ENCODE measurements around the gene CPLX4. TPM values are rescaled to one million over a fixed set of nuclear protein-coding genes. Genes with fewer than 3 reads are reported as not detected.
"Not testable (repeated sequence)": the region's sequence is repeated elsewhere in the genome, so short reads cannot be mapped to it uniquely, and the experiment has no call there.

The CPLX4 gene
- total RNA-seq, 1 experiment from 2014 or later: not detected

DNA sequence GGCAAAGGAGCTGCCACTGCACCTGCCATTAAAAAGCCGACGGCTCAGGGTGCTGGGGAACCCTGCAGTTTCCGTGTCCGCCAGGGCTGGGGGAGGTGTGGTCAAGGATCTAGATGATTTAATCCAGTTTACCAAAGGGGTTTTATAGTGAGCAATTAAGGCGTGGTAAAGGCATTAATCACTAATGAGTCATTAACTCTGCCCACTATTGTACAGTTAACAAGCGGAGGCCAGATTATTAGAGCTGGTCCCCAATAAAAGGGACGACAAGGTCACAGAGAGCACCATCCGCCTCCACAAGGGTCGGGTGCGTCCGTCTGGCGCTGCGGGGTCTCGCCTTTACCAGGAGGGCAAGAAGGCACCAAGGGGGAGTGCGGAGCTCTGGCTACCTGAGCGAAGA is 54.8 kb downstream of the CPLX4 start:
- DNase-seq (ENCODE audit: low read depth, low spot score): no peak
- no peak for ATAC-seq
- BruUV-seq (replicated peaks): no TSS peak
- H3K36me3 ChIP-seq (ENCODE audit: control insufficient read depth, insufficient read depth, low read length): no peaks in the 10 kb centered on the region
- intact Hi-C loops (cut with micrococcal nuclease; ENCODE audit: unreplicated experiment): no loop called here
- in situ Hi-C loops (cut with HindIII; ENCODE audit: low pct_unique_long_range_greater_than_20kb, low sequenced_read_pairs): no loop called here
- no peaks in the 10 kb centered on the region for H3K9me3 ChIP-seq (ENCODE audit: control insufficient read depth, insufficient read depth, low read depth, low read length)
- H3K27me3 ChIP-seq (ENCODE audit: control insufficient read depth, insufficient read depth, low read length): peaks cover 8% of the 10 kb centered on the region; the same call in 1 of the 2 replicates
- TF ChIP-seq, protein P1, sequence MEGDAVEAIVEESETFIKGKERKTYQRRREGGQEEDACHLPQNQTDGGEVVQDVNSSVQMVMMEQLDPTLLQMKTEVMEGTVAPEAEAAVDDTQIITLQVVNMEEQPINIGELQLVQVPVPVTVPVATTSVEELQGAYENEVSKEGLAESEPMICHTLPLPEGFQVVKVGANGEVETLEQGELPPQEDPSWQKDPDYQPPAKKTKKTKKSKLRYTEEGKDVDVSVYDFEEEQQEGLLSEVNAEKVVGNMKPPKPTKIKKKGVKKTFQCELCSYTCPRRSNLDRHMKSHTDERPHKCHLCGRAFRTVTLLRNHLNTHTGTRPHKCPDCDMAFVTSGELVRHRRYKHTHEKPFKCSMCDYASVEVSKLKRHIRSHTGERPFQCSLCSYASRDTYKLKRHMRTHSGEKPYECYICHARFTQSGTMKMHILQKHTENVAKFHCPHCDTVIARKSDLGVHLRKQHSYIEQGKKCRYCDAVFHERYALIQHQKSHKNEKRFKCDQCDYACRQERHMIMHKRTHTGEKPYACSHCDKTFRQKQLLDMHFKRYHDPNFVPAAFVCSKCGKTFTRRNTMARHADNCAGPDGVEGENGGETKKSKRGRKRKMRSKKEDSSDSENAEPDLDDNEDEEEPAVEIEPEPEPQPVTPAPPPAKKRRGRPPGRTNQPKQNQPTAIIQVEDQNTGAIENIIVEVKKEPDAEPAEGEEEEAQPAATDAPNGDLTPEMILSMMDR (IDR thresholded peaks at IDR 0.05): no peak
- no peak for TF ChIP-seq POLR2AphosphoS5 (IDR thresholded peaks at IDR 0.05; ENCODE audit: low read depth, low read length)
- TF ChIP-seq, protein P2, sequence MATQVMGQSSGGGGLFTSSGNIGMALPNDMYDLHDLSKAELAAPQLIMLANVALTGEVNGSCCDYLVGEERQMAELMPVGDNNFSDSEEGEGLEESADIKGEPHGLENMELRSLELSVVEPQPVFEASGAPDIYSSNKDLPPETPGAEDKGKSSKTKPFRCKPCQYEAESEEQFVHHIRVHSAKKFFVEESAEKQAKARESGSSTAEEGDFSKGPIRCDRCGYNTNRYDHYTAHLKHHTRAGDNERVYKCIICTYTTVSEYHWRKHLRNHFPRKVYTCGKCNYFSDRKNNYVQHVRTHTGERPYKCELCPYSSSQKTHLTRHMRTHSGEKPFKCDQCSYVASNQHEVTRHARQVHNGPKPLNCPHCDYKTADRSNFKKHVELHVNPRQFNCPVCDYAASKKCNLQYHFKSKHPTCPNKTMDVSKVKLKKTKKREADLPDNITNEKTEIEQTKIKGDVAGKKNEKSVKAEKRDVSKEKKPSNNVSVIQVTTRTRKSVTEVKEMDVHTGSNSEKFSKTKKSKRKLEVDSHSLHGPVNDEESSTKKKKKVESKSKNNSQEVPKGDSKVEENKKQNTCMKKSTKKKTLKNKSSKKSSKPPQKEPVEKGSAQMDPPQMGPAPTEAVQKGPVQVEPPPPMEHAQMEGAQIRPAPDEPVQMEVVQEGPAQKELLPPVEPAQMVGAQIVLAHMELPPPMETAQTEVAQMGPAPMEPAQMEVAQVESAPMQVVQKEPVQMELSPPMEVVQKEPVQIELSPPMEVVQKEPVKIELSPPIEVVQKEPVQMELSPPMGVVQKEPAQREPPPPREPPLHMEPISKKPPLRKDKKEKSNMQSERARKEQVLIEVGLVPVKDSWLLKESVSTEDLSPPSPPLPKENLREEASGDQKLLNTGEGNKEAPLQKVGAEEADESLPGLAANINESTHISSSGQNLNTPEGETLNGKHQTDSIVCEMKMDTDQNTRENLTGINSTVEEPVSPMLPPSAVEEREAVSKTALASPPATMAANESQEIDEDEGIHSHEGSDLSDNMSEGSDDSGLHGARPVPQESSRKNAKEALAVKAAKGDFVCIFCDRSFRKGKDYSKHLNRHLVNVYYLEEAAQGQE (IDR thresholded peaks at IDR 0.05; ENCODE audit: insufficient read depth in 1 of 2, low read depth in 2 of 2, low read length in 1 of 2): no peak
- no peak for TF ChIP-seq SIN3A (IDR thresholded peaks at IDR 0.05; ENCODE audit: borderline replicate concordance, insufficient read depth, low read depth, low read length)
- no peak for TF ChIP-seq TCF7L2 (IDR thresholded peaks at IDR 0.05; ENCODE audit: low read depth, low read length)
- ChIA-PET CTCF (no interaction called here), POLR2A (no interaction called here)
- H3K4me3 ChIP-seq (ENCODE audit: low read depth in 2 of 2, low read length in 2 of 2): no peak overlapping the region
- H3K27ac ChIP-seq (ENCODE audit: low read length): no peak overlapping the region
- H3K4me1 ChIP-seq (ENCODE audit: control insufficient read depth, insufficient read depth, low read length): no peaks in the 10 kb centered on the region

DNA sequence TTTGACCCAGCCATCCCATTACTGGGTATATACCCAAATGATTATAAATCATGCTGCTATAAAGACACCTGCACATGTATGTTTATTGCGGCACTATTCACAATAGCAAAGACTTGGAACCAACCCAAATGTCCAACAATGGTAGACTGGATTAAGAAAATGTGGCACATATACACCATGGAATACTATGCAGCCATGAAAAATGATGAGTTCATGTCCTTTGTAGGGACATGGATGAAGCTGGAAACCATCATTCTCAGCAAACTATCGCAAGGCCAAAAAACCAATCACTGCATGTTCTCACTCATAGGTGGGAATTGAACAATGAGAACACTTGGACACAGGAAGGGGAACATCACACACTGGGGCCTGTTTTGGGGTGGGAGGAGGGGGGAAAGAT is 56.2 kb downstream of the CPLX4 start:
- in situ Hi-C loops (cut with HindIII; ENCODE audit: low pct_unique_long_range_greater_than_20kb, low sequenced_read_pairs); intact Hi-C loops (cut with micrococcal nuclease; ENCODE audit: unreplicated experiment); H3K4me1 ChIP-seq (ENCODE audit: control insufficient read depth, insufficient read depth, low read length); CTCF ChIA-PET; H3K27ac ChIP-seq (ENCODE audit: low read length); H3K9me3 ChIP-seq (ENCODE audit: control insufficient read depth, insufficient read depth, low read depth, low read length); DNase-seq (ENCODE audit: low read depth, low spot score); H3K36me3 ChIP-seq (ENCODE audit: control insufficient read depth, insufficient read depth, low read length); BruUV-seq (replicated peaks); H3K4me3 ChIP-seq (ENCODE audit: low read depth in 2 of 2, low read length in 2 of 2); ATAC-seq; H3K27me3 ChIP-seq (ENCODE audit: control insufficient read depth, insufficient read depth, low read length): not testable (repeated sequence)
- POLR2A ChIA-PET: interaction anchor here (0.7 kb wide), 1 partner anchor 469 kb away, joined by 4 read pairs; no protein-coding TSS in a partner anchor

DNA sequence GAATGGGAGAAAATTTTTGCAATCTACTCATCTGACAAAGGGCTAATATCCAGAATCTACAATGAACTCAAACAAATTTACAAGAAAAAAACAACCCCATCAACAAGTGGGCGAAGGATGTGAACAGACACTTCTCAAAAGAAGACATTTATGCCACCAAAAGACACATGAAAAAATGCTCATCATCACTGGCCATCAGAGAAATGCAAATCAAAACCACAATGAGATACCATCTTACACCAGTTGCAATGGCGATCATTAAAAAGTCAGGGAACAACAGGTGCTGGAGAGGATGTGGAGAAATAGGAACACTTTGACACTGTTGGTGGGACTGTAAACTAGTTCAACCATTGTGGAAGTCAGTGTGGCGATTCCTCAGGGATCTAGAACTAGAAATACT is 56.6 kb downstream of the CPLX4 start:
- H3K4me1 ChIP-seq (ENCODE audit: control insufficient read depth, insufficient read depth, low read length); H3K9me3 ChIP-seq (ENCODE audit: control insufficient read depth, insufficient read depth, low read depth, low read length); CTCF ChIA-PET; in situ Hi-C loops (cut with HindIII; ENCODE audit: low pct_unique_long_range_greater_than_20kb, low sequenced_read_pairs); H3K27ac ChIP-seq (ENCODE audit: low read length); ATAC-seq; intact Hi-C loops (cut with micrococcal nuclease; ENCODE audit: unreplicated experiment); POLR2A ChIA-PET; BruUV-seq (replicated peaks); H3K36me3 ChIP-seq (ENCODE audit: control insufficient read depth, insufficient read depth, low read length); DNase-seq (ENCODE audit: low read depth, low spot score); H3K27me3 ChIP-seq (ENCODE audit: control insufficient read depth, insufficient read depth, low read length); H3K4me3 ChIP-seq (ENCODE audit: low read depth in 2 of 2, low read length in 2 of 2): not testable (repeated sequence)

DNA sequence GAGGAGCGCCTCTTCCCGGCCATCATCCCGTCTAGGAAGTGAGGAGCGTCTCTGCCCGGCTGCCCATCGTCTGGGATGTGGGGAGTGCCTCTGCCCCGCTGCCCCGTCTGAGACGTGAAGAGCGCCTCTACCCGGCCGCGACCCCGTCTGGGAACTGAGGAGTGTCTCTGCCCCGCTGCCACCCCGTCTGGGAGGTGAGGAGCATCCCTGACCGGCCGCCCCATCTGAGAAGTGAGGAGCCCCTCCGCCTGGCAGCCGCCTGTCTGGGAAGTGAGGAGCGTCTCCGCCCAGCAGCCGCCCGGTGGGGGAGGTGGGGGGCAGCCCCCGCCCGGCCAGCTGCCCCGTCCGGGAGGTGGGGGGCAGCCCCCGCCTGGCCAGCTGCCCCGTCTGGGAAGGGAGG is 63.0 kb downstream of the CPLX4 start:
- H3K9me3 ChIP-seq (ENCODE audit: control insufficient read depth, insufficient read depth, low read depth, low read length); POLR2A ChIA-PET; CTCF ChIA-PET; BruUV-seq (replicated peaks); H3K4me3 ChIP-seq (ENCODE audit: low read depth in 2 of 2, low read length in 2 of 2); in situ Hi-C loops (cut with HindIII; ENCODE audit: low pct_unique_long_range_greater_than_20kb, low sequenced_read_pairs); ATAC-seq; H3K27ac ChIP-seq (ENCODE audit: low read length); H3K27me3 ChIP-seq (ENCODE audit: control insufficient read depth, insufficient read depth, low read length); intact Hi-C loops (cut with micrococcal nuclease; ENCODE audit: unreplicated experiment); H3K36me3 ChIP-seq (ENCODE audit: control insufficient read depth, insufficient read depth, low read length); H3K4me1 ChIP-seq (ENCODE audit: control insufficient read depth, insufficient read depth, low read length); DNase-seq (ENCODE audit: low read depth, low spot score): not testable (repeated sequence)

Measured in Panc1 (cell line).